Activated T-cell treated with anti-CD3 and anti-CD28 coated beads, Interleukin-2, amount 50 U/mL, for 24 hours (primary cell): ENCODE results near the gene PMEPA1.
A peak's percentile ranks its signal among the peaks of the same experiment; 100 is the strongest.

Source experiments
- DNase-seq: peaks from one replicate; pipeline ENCODE4 v3.0.0-alpha.2; 2020
- H3K27ac Mint-ChIP-seq: 2 replicates; pipeline ENCODE4 v1.8.0; 2020; ENCODE audit warnings: mild to moderate bottlenecking, mixed read lengths
- H3K27me3 Mint-ChIP-seq: 2 replicates; pipeline ENCODE4 v1.8.0; 2020; ENCODE audit warnings: mixed read lengths
- H3K36me3 Mint-ChIP-seq: 2 replicates; pipeline ENCODE4 v1.8.0; 2020; ENCODE audit warnings: low read depth, mixed read lengths
- H3K4me1 Mint-ChIP-seq: 2 replicates; pipeline ENCODE4 v1.8.0; 2020; ENCODE audit warnings: low read depth, mixed read lengths
- H3K4me3 Mint-ChIP-seq: 2 replicates; pipeline ENCODE4 v1.8.0; 2020; ENCODE audit warnings: mild to moderate bottlenecking, moderate library complexity, mixed read lengths
- H3K9me3 Mint-ChIP-seq: 2 replicates; pipeline ENCODE4 v1.8.0; 2020; ENCODE audit warnings: mixed read lengths

Gene PMEPA1

GRCh38 chr20:57624124-57624523 lies 85.7 kb downstream of the PMEPA1 start:
- no peak overlapping the region for H3K4me3 Mint-ChIP-seq
- H3K27ac Mint-ChIP-seq = no peak overlapping the region
- no peaks in the 10 kb centered on the region for H3K27me3 Mint-ChIP-seq
- peaks cover 14% of the 10 kb centered on the region for H3K36me3 Mint-ChIP-seq
- no peak for DNase-seq
- H3K4me1 Mint-ChIP-seq = peaks cover 65% of the 10 kb centered on the region
- H3K9me3 Mint-ChIP-seq = peaks cover 8% of the 10 kb centered on the region

- H3K4me3 Mint-ChIP-seq = no peak overlapping the region
- no peaks in the 10 kb centered on the region for H3K27me3 Mint-ChIP-seq
- DNase-seq = peak; percentile 77
- peaks cover 8% of the 10 kb centered on the region for H3K9me3 Mint-ChIP-seq
- peaks cover 70% of the 10 kb centered on the region for H3K4me1 Mint-ChIP-seq
- no peak overlapping the region for H3K27ac Mint-ChIP-seq
- H3K36me3 Mint-ChIP-seq = peaks cover 14% of the 10 kb centered on the region
Observed at GRCh38 chr20:57622579-57623381, 87.0 kb downstream of the PMEPA1 start.

DNA sequence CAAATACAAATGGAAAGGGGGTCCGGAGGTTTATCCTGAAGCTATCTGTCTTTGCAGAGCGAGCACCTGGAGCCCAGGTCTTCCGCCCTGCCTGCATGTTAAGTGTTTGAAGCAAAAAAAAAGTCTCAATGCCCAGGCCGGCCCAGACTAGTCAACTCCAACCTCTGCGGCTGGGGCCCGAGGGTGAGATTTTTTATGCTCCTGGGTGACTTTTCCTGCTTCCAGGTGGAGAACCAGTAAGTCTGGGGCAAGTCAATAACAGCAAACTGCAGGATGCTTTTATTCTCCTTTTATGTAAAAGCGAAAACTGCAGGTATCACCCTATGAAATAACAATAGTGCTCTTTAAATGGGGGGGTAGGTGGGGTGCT lies 87.6 kb downstream of the PMEPA1 start:
- H3K4me1 Mint-ChIP-seq = peaks cover 70% of the 10 kb centered on the region
- H3K36me3 Mint-ChIP-seq = peaks cover 14% of the 10 kb centered on the region
- H3K27me3 Mint-ChIP-seq = no peaks in the 10 kb centered on the region
- no peak overlapping the region for H3K4me3 Mint-ChIP-seq
- DNase-seq = no peak
- H3K9me3 Mint-ChIP-seq = peaks cover 8% of the 10 kb centered on the region
- H3K27ac Mint-ChIP-seq = no peak overlapping the region

- DNase-seq = no peak
- H3K27ac Mint-ChIP-seq = peak overlapping the region; percentile 93
- no peaks in the 10 kb centered on the region for H3K27me3 Mint-ChIP-seq
- H3K4me3 Mint-ChIP-seq = peak overlapping the region; percentile 69
- peaks cover 8% of the 10 kb centered on the region for H3K9me3 Mint-ChIP-seq
- peaks cover 69% of the 10 kb centered on the region for H3K4me1 Mint-ChIP-seq
- peaks cover 14% of the 10 kb centered on the region for H3K36me3 Mint-ChIP-seq
Observed at GRCh38 chr20:57621421-57622200, 88.2 kb downstream of the PMEPA1 start.

GRCh38 chr20:57620999-57621398 lies 88.8 kb downstream of the PMEPA1 start:
- Mint-ChIP-seq H3K4me3 (peak overlapping the region; percentile 69), H3K9me3 (peaks cover 8% of the 10 kb centered on the region), H3K4me1 (peaks cover 63% of the 10 kb centered on the region), H3K36me3 (peaks cover 12% of the 10 kb centered on the region), H3K27me3 (no peaks in the 10 kb centered on the region), H3K27ac (peak overlapping the region; percentile 93)
- no peak for DNase-seq

DNA sequence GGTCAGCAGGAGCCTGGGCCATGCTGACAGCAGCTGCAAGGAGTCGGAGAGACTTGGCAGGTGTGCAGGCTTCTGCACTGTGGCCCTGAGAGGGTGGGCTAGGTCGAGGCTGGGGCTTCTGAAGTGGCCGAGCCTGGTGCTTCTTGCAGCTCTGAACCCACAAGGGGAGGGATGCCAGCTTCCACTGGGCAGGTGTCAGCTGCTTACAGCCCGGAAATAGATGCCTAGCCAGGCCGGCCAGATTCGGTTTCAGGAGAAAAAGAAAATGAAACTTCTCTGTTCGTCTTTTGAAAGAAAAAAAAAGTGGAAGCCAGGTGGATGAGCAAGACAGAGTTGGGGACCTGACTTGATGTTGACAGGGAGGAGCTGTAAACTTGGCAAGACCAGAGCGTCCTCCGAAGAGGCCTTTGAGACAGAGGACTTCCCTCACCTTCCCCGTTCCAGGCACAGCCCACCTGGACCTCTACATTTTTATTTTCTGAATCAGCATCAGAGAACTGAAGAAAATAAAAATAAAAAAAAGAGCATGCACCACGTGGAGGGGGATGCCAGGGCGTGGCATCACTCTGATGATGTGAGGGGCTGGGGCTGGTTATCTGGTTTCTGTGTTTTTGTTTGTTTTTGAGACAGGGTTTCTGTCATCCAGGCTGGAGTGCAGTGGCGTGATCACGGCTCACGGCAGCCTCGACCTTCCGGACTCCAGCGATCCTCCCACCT lies 89.4 kb downstream of the PMEPA1 start, which contains the start of gene ZBP1:
ZBP1 (minus strand) TSS at position 153 of the 717 bp plus-strand sequence; CDS start at position 22, 131 bp downstream.
- Mint-ChIP-seq H3K27me3 (no peaks in the 10 kb centered on the region), H3K4me1 (peaks cover 62% of the 10 kb centered on the region), H3K27ac (peak within 1 kb of the TSS; percentile 93), H3K36me3 (peaks cover 12% of the 10 kb centered on the region), H3K9me3 (peaks cover 8% of the 10 kb centered on the region), H3K4me3 (peak within 1 kb of the TSS; percentile 69)
- DNase-seq = peak; percentile 62

GRCh38 chr20:57619051-57619831 lies 90.6 kb downstream of the PMEPA1 start:
- Mint-ChIP-seq H3K4me1 (peaks cover 62% of the 10 kb centered on the region), H3K36me3 (peaks cover 12% of the 10 kb centered on the region), H3K27ac (peak overlapping the region; percentile 93), H3K27me3 (no peaks in the 10 kb centered on the region), H3K4me3 (peak overlapping the region; percentile 69), H3K9me3 (no peaks in the 10 kb centered on the region)
- peak; percentile 73 for DNase-seq

- Mint-ChIP-seq H3K4me1 (peaks cover 62% of the 10 kb centered on the region), H3K9me3 (no peaks in the 10 kb centered on the region), H3K27ac (peak overlapping the region; percentile 93), H3K27me3 (no peaks in the 10 kb centered on the region), H3K4me3 (peak overlapping the region; percentile 69), H3K36me3 (peaks cover 13% of the 10 kb centered on the region)
- no peak for DNase-seq
Observed at GRCh38 chr20:57618764-57619050, 91.1 kb downstream of the PMEPA1 start.

GRCh38 chr20:57618091-57618763 lies 91.6 kb downstream of the PMEPA1 start:
- DNase-seq = peak; percentile 58
- Mint-ChIP-seq H3K36me3 (peaks cover 17% of the 10 kb centered on the region), H3K4me1 (peaks cover 62% of the 10 kb centered on the region), H3K9me3 (no peaks in the 10 kb centered on the region), H3K4me3 (peak overlapping the region; percentile 69), H3K27ac (peak overlapping the region; percentile 93), H3K27me3 (no peaks in the 10 kb centered on the region)

- Mint-ChIP-seq H3K36me3 (peaks cover 23% of the 10 kb centered on the region), H3K27me3 (no peaks in the 10 kb centered on the region), H3K4me1 (peaks cover 52% of the 10 kb centered on the region), H3K4me3 (no peak overlapping the region), H3K9me3 (no peaks in the 10 kb centered on the region), H3K27ac (no peak overlapping the region)
- peak; percentile 28 for DNase-seq
Observed at GRCh38 chr20:57617079-57617795, 92.6 kb downstream of the PMEPA1 start.

- DNase-seq = peak; percentile 27
- Mint-ChIP-seq H3K4me1 (peaks cover 44% of the 10 kb centered on the region), H3K27ac (no peak overlapping the region), H3K36me3 (peaks cover 23% of the 10 kb centered on the region), H3K9me3 (no peaks in the 10 kb centered on the region), H3K27me3 (no peaks in the 10 kb centered on the region), H3K4me3 (no peak overlapping the region)
Observed at GRCh38 chr20:57616143-57616951, 93.5 kb downstream of the PMEPA1 start.

GRCh38 chr20:57615445-57615811 lies 94.4 kb downstream of the PMEPA1 start:
- Mint-ChIP-seq H3K27ac (no peak overlapping the region), H3K36me3 (peaks cover 29% of the 10 kb centered on the region), H3K4me1 (peaks cover 35% of the 10 kb centered on the region), H3K4me3 (no peak overlapping the region), H3K9me3 (no peaks in the 10 kb centered on the region), H3K27me3 (no peaks in the 10 kb centered on the region)
- no peak for DNase-seq
